ENCODE results near the gene VAMP5. TPM values are rescaled to one million over a fixed set of nuclear protein-coding genes. Genes with fewer than 3 reads are reported as not detected.

VAMP5 gene
- total and polyA plus RNA-seq, 4 donors, result 9.7 to 74.6 (median 40.2) TPM

DNA sequence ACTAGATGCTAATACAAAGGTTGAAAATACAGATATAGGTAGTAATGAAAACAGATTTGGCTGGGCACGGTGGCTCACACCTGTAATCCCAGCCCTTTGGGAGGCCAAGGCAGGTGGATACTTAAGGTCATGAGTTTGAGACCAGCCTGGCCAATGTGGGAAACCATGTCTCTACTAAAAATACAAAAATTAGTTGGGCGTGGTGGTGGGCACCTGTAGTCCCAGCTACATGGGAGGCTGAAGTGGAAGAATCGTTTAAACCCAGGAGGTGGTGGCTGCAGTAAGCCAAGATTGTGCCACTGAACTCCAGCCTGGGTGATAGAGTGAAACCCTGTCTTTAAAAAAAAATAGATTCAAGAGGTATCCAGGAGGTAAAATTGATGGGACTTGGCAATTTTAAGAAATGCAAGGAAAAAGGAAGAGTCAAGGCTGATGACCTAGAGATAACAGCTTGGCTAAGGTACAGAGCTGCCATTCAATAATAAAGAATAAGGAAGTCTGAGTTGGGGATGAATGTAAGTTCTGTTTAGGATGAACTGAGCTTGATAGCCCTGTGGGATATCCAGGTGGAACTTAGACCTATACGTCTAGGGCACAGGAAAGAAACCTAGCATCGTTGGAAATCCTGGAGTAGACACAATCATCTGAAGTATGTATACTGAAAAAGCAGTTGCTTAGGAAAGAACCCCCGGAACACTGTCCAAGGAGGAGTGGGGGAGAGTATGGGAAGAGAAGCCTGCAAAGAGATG lies 36.2 kb upstream of the VAMP5 start:
- WGBS, result 86% methylated on average over 6 of the region's 6 CpGs
- TF ChIP-seq HNF4A (conservative IDR thresholded peaks at IDR 0.05), result no peak
- TF ChIP-seq RAD21 (IDR thresholded peaks at IDR 0.05), result no peak
- TF ChIP-seq NR2F2 (IDR thresholded peaks at IDR 0.05), result no peak
- no peak for TF ChIP-seq EGR1 (IDR thresholded peaks at IDR 0.05; ENCODE audit: low read depth in 2 of 2)
- TF ChIP-seq TAF1 (conservative IDR thresholded peaks at IDR 0.05), result no peak
- TF ChIP-seq GABPA (IDR thresholded peaks at IDR 0.05 in 1 of 2, conservative IDR thresholded peaks at IDR 0.05 in 1 of 2), result no peak
- TF ChIP-seq SP1 (IDR thresholded peaks at IDR 0.05), result no peak
- no peak for TF ChIP-seq FOXA1 (IDR thresholded peaks at IDR 0.05)
- H3K4me1 ChIP-seq (ENCODE audit: control insufficient read depth in 4 of 4, insufficient read depth in 4 of 4, low read length in 3 of 4), result peaks cover 0 to 9% (median 1%) of the 10 kb centered on the region in 4 donors
- no peak overlapping the region for H3K9ac ChIP-seq (ENCODE audit: low read depth in 1 of 2, low read length in 2 of 2)
- no peak overlapping the region for H3K4me3 ChIP-seq (ENCODE audit: low read depth in 1 of 3, low read length in 3 of 3)
- no peak overlapping the region for H3K27ac ChIP-seq (ENCODE audit: low read depth in 1 of 2, low read length in 2 of 2)
- H3K27me3 ChIP-seq (ENCODE audit: control insufficient read depth in 4 of 4, insufficient read depth in 4 of 4, low read length in 3 of 4), result no peaks in the 10 kb centered on the region
- H3K36me3 ChIP-seq (ENCODE audit: control insufficient read depth in 4 of 4, insufficient read depth in 3 of 4, low read depth in 1 of 4, low read length in 3 of 4), result peaks cover 9 to 69% (median 46%) of the 10 kb centered on the region in 4 donors
- no peaks in the 10 kb centered on the region for H3K9me3 ChIP-seq (ENCODE audit: control insufficient read depth in 4 of 4, low read length in 3 of 4)
- DNase-seq (ENCODE audit: low spot score), result no peak

DNA sequence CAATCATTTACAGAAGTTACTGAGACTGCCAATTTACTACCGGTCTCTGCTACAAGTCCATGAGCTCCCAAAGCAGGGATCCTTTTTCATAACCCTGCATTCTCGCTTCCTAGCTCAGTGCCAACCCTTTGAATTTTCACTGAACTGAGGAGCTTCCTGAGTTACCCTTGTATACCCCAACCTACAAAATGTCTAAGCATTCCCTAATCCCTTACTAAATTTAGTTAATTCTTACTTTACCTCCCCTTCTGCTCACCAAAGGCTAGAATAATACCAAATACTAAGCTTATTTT lies 35.7 kb upstream of the VAMP5 start:
- Histone ChIP-seq H3K9ac (ENCODE audit: low read depth in 1 of 2, low read length in 2 of 2) (no peak overlapping the region), H3K4me3 (ENCODE audit: low read depth in 1 of 3, low read length in 3 of 3) (no peak overlapping the region), H3K27me3 (ENCODE audit: control insufficient read depth in 4 of 4, insufficient read depth in 4 of 4, low read length in 3 of 4) (no peaks in the 10 kb centered on the region), H3K27ac (ENCODE audit: low read depth in 1 of 2, low read length in 2 of 2) (no peak overlapping the region), H3K4me1 (ENCODE audit: control insufficient read depth in 4 of 4, insufficient read depth in 4 of 4, low read length in 3 of 4) (peaks cover 0 to 9% (median 1%) of the 10 kb centered on the region in 4 donors), H3K9me3 (ENCODE audit: control insufficient read depth in 4 of 4, low read length in 3 of 4) (no peaks in the 10 kb centered on the region), H3K36me3 (ENCODE audit: control insufficient read depth in 4 of 4, insufficient read depth in 3 of 4, low read depth in 1 of 4, low read length in 3 of 4) (peaks cover 9 to 68% (median 48%) of the 10 kb centered on the region in 4 donors)
- DNase-seq (ENCODE audit: low spot score), result no peak
- WGBS, result 78% methylated on average over 2 of the region's 2 CpGs
- no peak for TF ChIP-seq JUND (IDR thresholded peaks at IDR 0.05)
- no peak for TF ChIP-seq YY1 (IDR thresholded peaks at IDR 0.05)
- TF ChIP-seq FOXA2 (IDR thresholded peaks at IDR 0.05), result no peak
- TF ChIP-seq, protein P1, sequence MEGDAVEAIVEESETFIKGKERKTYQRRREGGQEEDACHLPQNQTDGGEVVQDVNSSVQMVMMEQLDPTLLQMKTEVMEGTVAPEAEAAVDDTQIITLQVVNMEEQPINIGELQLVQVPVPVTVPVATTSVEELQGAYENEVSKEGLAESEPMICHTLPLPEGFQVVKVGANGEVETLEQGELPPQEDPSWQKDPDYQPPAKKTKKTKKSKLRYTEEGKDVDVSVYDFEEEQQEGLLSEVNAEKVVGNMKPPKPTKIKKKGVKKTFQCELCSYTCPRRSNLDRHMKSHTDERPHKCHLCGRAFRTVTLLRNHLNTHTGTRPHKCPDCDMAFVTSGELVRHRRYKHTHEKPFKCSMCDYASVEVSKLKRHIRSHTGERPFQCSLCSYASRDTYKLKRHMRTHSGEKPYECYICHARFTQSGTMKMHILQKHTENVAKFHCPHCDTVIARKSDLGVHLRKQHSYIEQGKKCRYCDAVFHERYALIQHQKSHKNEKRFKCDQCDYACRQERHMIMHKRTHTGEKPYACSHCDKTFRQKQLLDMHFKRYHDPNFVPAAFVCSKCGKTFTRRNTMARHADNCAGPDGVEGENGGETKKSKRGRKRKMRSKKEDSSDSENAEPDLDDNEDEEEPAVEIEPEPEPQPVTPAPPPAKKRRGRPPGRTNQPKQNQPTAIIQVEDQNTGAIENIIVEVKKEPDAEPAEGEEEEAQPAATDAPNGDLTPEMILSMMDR (IDR thresholded peaks at IDR 0.05; ENCODE audit: low read depth, low read length, missing input control), result no peak
- no peak for TF ChIP-seq SP1 (IDR thresholded peaks at IDR 0.05)
- TF ChIP-seq HNF4A (conservative IDR thresholded peaks at IDR 0.05), result no peak
- TF ChIP-seq EGR1 (IDR thresholded peaks at IDR 0.05; ENCODE audit: low read depth in 2 of 2), result no peak
- no peak for TF ChIP-seq RXRA (IDR thresholded peaks at IDR 0.05)
- no peak for TF ChIP-seq HNF4G (IDR thresholded peaks at IDR 0.05)
- TF ChIP-seq, protein P2, sequence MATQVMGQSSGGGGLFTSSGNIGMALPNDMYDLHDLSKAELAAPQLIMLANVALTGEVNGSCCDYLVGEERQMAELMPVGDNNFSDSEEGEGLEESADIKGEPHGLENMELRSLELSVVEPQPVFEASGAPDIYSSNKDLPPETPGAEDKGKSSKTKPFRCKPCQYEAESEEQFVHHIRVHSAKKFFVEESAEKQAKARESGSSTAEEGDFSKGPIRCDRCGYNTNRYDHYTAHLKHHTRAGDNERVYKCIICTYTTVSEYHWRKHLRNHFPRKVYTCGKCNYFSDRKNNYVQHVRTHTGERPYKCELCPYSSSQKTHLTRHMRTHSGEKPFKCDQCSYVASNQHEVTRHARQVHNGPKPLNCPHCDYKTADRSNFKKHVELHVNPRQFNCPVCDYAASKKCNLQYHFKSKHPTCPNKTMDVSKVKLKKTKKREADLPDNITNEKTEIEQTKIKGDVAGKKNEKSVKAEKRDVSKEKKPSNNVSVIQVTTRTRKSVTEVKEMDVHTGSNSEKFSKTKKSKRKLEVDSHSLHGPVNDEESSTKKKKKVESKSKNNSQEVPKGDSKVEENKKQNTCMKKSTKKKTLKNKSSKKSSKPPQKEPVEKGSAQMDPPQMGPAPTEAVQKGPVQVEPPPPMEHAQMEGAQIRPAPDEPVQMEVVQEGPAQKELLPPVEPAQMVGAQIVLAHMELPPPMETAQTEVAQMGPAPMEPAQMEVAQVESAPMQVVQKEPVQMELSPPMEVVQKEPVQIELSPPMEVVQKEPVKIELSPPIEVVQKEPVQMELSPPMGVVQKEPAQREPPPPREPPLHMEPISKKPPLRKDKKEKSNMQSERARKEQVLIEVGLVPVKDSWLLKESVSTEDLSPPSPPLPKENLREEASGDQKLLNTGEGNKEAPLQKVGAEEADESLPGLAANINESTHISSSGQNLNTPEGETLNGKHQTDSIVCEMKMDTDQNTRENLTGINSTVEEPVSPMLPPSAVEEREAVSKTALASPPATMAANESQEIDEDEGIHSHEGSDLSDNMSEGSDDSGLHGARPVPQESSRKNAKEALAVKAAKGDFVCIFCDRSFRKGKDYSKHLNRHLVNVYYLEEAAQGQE (IDR thresholded peaks at IDR 0.05), result no peak
- TF ChIP-seq, protein P3, sequence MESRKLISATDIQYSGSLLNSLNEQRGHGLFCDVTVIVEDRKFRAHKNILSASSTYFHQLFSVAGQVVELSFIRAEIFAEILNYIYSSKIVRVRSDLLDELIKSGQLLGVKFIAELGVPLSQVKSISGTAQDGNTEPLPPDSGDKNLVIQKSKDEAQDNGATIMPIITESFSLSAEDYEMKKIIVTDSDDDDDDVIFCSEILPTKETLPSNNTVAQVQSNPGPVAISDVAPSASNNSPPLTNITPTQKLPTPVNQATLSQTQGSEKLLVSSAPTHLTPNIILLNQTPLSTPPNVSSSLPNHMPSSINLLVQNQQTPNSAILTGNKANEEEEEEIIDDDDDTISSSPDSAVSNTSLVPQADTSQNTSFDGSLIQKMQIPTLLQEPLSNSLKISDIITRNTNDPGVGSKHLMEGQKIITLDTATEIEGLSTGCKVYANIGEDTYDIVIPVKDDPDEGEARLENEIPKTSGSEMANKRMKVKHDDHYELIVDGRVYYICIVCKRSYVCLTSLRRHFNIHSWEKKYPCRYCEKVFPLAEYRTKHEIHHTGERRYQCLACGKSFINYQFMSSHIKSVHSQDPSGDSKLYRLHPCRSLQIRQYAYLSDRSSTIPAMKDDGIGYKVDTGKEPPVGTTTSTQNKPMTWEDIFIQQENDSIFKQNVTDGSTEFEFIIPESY (IDR thresholded peaks at IDR 0.05), result no peak
